SU-DHL-6 (cell line): ENCODE measurements around the gene SH3BGRL.
"Not testable (repeated sequence)": the region's sequence is repeated elsewhere in the genome, so short reads cannot be mapped to it uniquely, and the experiment has no call there.

Source experiments
- H2AFZ ChIP-seq: fragments of 200-600 bp; sonication (generic); 2 replicates; pipeline ENCODE4 v1.6.1; 2014; ENCODE audit warnings: low read depth, mild to moderate bottlenecking, moderate library complexity, mixed read lengths, antibody characterized with exemption, low read length; ENCODE audit not compliant: severe bottlenecking
- H3F3A ChIP-seq: fragments of 200-600 bp; shearing (Covaris generic); 2 replicates; pipeline ENCODE4 v1.6.0; 2016; ENCODE audit warnings: antibody characterized with exemption, mild to moderate bottlenecking; ENCODE audit not compliant: insufficient read depth
- H3K27ac ChIP-seq: fragments of 200-600 bp; sonication (generic); 2 replicates; pipeline ENCODE4 v1.5.1; 2016; ENCODE audit warnings: low read depth, mild to moderate bottlenecking, low read length, moderate library complexity, mixed read lengths
- H3K27me3 ChIP-seq: fragments of 200-600 bp; sonication (generic), shearing (Covaris generic); 2 replicates; pipeline ENCODE4 v1.6.0; 2014; ENCODE audit warnings: mild to moderate bottlenecking, low read length
- H3K36me3 ChIP-seq: fragments of 200-600 bp; sonication (generic); 2 replicates; pipeline ENCODE4 v1.6.1; 2014; ENCODE audit warnings: mild to moderate bottlenecking, low read length, mixed read lengths
- H3K4me2 ChIP-seq: fragments of 300-600, 200-600 bp; shearing (Covaris generic), sonication (generic); 2 replicates; pipeline ENCODE4 v1.6.0; 2014; ENCODE audit warnings: low read length, low read depth, mild to moderate bottlenecking; ENCODE audit not compliant: poor library complexity, severe bottlenecking
- H3K4me3 ChIP-seq: fragments of 200-600 bp; sonication (generic); 2 replicates; pipeline ENCODE4 v1.5.1; 2014; ENCODE audit warnings: antibody characterized with exemption, low read length, mild to moderate bottlenecking, mixed read lengths; ENCODE audit not compliant: insufficient read depth, poor library complexity, severe bottlenecking
- H3K79me2 ChIP-seq: fragments of 200-600 bp; sonication (generic); 2 replicates; pipeline ENCODE4 v1.6.1; 2014; ENCODE audit warnings: mild to moderate bottlenecking, low read length, moderate library complexity; ENCODE audit not compliant: insufficient read depth
- H3K9ac ChIP-seq: fragments of 200-600 bp; sonication (generic); 2 replicates; pipeline ENCODE4 v1.7.0; 2014; ENCODE audit warnings: mild to moderate bottlenecking, low read length
- H3K9me2 ChIP-seq: fragments of 200-600 bp; sonication (generic); replicated peaks from 2 replicates; pipeline ENCODE4 v1.6.1; 2014; ENCODE audit warnings: low read length; ENCODE audit not compliant: insufficient read depth
- H3K9me3 ChIP-seq: fragments of 200-600 bp; sonication (generic); 2 replicates; pipeline ENCODE4 v1.6.1; 2014; ENCODE audit warnings: low read length, mixed read lengths; ENCODE audit not compliant: insufficient read depth
- H4K20me1 ChIP-seq: fragments of 200-600 bp; sonication (generic); 2 replicates; pipeline ENCODE4 v1.6.1; 2014; ENCODE audit warnings: low read depth, mild to moderate bottlenecking, antibody characterized with exemption, low read length, moderate library complexity, mixed read lengths
- CTCF ChIP-seq: fragments of 200-600 bp; sonication (generic); IDR thresholded peaks from one replicate; pipeline ENCODE4 v1.5.1; 2017; ENCODE audit warnings: antibody characterized with exemption, mild to moderate bottlenecking, low read length, moderate library complexity; ENCODE audit not compliant: insufficient read depth, poor library complexity, severe bottlenecking
- EZH2phosphoT487 ChIP-seq: fragments of 200-600 bp; sonication (generic), shearing (Covaris generic); conservative IDR thresholded peaks from 2 replicates; pipeline ENCODE4 v1.6.1; 2018; ENCODE audit warnings: mild to moderate bottlenecking, antibody characterized with exemption, low read length, moderate library complexity, mixed read lengths

SH3BGRL gene

DNA sequence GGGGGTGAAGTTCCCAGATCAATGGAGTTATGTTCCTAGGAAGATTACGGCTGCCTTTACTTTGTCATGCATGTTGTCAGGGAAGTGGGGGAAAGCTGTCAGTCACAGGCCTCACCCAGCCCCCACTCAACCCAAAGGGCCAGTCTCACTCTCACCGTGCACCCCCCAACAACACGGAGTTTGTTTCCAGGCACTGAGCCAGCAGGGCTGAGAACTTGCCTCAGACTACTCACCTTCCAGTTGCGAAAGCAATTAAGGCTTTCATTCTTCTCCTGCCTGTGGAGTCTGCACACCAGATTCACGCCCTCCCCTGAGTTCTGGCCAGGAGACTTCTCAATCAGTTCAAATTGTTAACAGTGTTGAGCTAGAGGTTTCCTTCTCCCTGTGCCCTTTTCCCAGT, 114.3 kb downstream of the SH3BGRL start:
- no peaks in the 10 kb centered on the region for H3K9me3 ChIP-seq
- no peaks in the 10 kb centered on the region for H3K27me3 ChIP-seq
- TF ChIP-seq EZH2phosphoT487 (no peak), CTCF (no peak)
- no peaks in the 10 kb centered on the region for H3K79me2 ChIP-seq
- no peak overlapping the region for H3K4me3 ChIP-seq
- no peak overlapping the region for H3K4me2 ChIP-seq
- H3K9ac ChIP-seq, result no peak overlapping the region
- no peak overlapping the region for H2AFZ ChIP-seq
- H3K9me2 ChIP-seq, result no peaks in the 10 kb centered on the region
- no peaks in the 10 kb centered on the region for H3F3A ChIP-seq
- H3K27ac ChIP-seq, result no peak overlapping the region
- no peaks in the 10 kb centered on the region for H3K36me3 ChIP-seq
- no peaks in the 10 kb centered on the region for H4K20me1 ChIP-seq

- H3K36me3 ChIP-seq, H3K27me3 ChIP-seq: not testable (repeated sequence)
Observed at GRCh38 chrX:81331653-81332052, 129.8 kb downstream of the SH3BGRL start.

GRCh38 chrX:81336455-81337152, 134.7 kb downstream of the SH3BGRL start:
- Histone ChIP-seq H3K9me3 (no peaks in the 10 kb centered on the region), H3K27me3 (no peaks in the 10 kb centered on the region), H3K9me2 (no peaks in the 10 kb centered on the region), H3K4me2 (no peak overlapping the region), H3F3A (no peaks in the 10 kb centered on the region), H2AFZ (no peak overlapping the region), H3K36me3 (no peaks in the 10 kb centered on the region), H3K9ac (no peak overlapping the region), H3K27ac (no peak overlapping the region), H3K79me2 (no peaks in the 10 kb centered on the region), H3K4me3 (no peak overlapping the region), H4K20me1 (no peaks in the 10 kb centered on the region)
- TF ChIP-seq EZH2phosphoT487 (no peak), CTCF (no peak)

More at GRCh38 chrX:81331653-81332052, 129.8 kb downstream of the SH3BGRL start:
- H3K79me2 ChIP-seq, H3K9ac ChIP-seq, H3K4me3 ChIP-seq, H3K9me3 ChIP-seq, H3F3A ChIP-seq, H3K27ac ChIP-seq, H3K9me2 ChIP-seq, H3K4me2 ChIP-seq, H2AFZ ChIP-seq, H4K20me1 ChIP-seq: not testable (repeated sequence)

DNA sequence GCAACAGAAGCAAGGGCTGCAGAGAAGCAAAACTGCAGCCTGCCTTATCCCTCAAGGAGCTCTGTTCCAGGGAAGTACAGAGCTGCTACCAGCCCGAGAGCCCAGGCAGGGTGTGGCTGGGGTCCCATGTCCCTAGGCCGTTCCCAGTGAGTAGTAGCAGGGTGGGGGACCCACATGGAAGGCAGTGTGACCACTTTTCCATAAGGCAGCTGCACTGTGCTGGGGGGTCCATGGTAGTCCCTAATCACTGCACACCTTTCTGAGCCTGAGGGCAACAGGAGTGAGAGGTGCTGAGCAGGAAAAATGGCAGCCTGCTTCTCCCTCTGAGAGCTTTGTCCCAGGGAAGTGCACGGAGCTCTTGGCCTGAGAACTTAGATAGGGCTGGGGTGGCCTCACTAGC, 135.9 kb downstream of the SH3BGRL start:
- Histone ChIP-seq H4K20me1 (no peaks in the 10 kb centered on the region), H3K9ac (no peak overlapping the region), H3K27me3 (no peaks in the 10 kb centered on the region), H3K27ac (no peak overlapping the region), H3K9me2 (no peaks in the 10 kb centered on the region), H3K9me3 (no peaks in the 10 kb centered on the region), H3F3A (no peaks in the 10 kb centered on the region), H3K4me2 (no peak overlapping the region), H3K36me3 (no peaks in the 10 kb centered on the region), H2AFZ (no peak overlapping the region), H3K79me2 (no peaks in the 10 kb centered on the region), H3K4me3 (no peak overlapping the region)
- TF ChIP-seq CTCF, result no peak
- TF ChIP-seq EZH2phosphoT487, result no peak
